Measurements from ENCODE around the gene PPP1R13B.

PPP1R13B gene

GRCh38 chr14:103871596-103872480 lies 24.5 kb upstream of the PPP1R13B start:
- H3K4me3 Mint-ChIP-seq = peak overlapping the region; percentile 70
- H3K36me3 Mint-ChIP-seq (ENCODE audit: low read depth) = no peaks in the 10 kb centered on the region
- no peaks in the 10 kb centered on the region for H3K9me3 Mint-ChIP-seq
- H3K27me3 Mint-ChIP-seq = peaks cover 25% of the 10 kb centered on the region
- peaks cover 6% of the 10 kb centered on the region for H3K4me1 Mint-ChIP-seq (ENCODE audit: low read depth)
- intact Hi-C loops (cut with micrococcal nuclease) = no loop called here
- no peak overlapping the region for H3K27ac Mint-ChIP-seq

- Mint-ChIP-seq H3K27me3 (peaks cover 19% of the 10 kb centered on the region), H3K4me1 (ENCODE audit: low read depth) (peaks cover 6% of the 10 kb centered on the region), H3K27ac (no peak overlapping the region), H3K4me3 (no peak overlapping the region), H3K9me3 (no peaks in the 10 kb centered on the region), H3K36me3 (ENCODE audit: low read depth) (no peaks in the 10 kb centered on the region)
- intact Hi-C loops (cut with micrococcal nuclease) = no loop called here
These were observed 23.7 kb upstream of the PPP1R13B start for GRCh38 chr14:103870891-103871595.

- no peak overlapping the region for H3K27ac Mint-ChIP-seq
- intact Hi-C loops (cut with micrococcal nuclease) = no loop called here
- peaks cover 6% of the 10 kb centered on the region for H3K4me1 Mint-ChIP-seq (ENCODE audit: low read depth)
- no peaks in the 10 kb centered on the region for H3K36me3 Mint-ChIP-seq (ENCODE audit: low read depth)
- peaks cover 15% of the 10 kb centered on the region for H3K27me3 Mint-ChIP-seq
- no peaks in the 10 kb centered on the region for H3K9me3 Mint-ChIP-seq
- H3K4me3 Mint-ChIP-seq = no peak overlapping the region
These were observed 22.9 kb upstream of the PPP1R13B start for GRCh38 chr14:103870144-103870876.

GRCh38 chr14:103869406-103870143 lies 22.2 kb upstream of the PPP1R13B start:
- Mint-ChIP-seq H3K4me1 (ENCODE audit: low read depth) (peaks cover 6% of the 10 kb centered on the region), H3K9me3 (no peaks in the 10 kb centered on the region), H3K27me3 (peaks cover 15% of the 10 kb centered on the region), H3K27ac (no peak overlapping the region), H3K4me3 (no peak overlapping the region), H3K36me3 (ENCODE audit: low read depth) (no peaks in the 10 kb centered on the region)
- intact Hi-C loops (cut with micrococcal nuclease) = no loop called here

GRCh38 chr14:103868242-103868897 lies 21.0 kb upstream of the PPP1R13B start:
- peaks cover 18% of the 10 kb centered on the region for H3K27me3 Mint-ChIP-seq
- no peaks in the 10 kb centered on the region for H3K36me3 Mint-ChIP-seq (ENCODE audit: low read depth)
- H3K4me1 Mint-ChIP-seq (ENCODE audit: low read depth) = peaks cover 6% of the 10 kb centered on the region
- intact Hi-C loops (cut with micrococcal nuclease) = no loop called here
- no peak overlapping the region for H3K27ac Mint-ChIP-seq
- H3K9me3 Mint-ChIP-seq = no peaks in the 10 kb centered on the region
- H3K4me3 Mint-ChIP-seq = no peak overlapping the region

- H3K27me3 Mint-ChIP-seq = peaks cover 21% of the 10 kb centered on the region
- peaks cover 5% of the 10 kb centered on the region for H3K4me1 Mint-ChIP-seq (ENCODE audit: low read depth)
- no peaks in the 10 kb centered on the region for H3K36me3 Mint-ChIP-seq (ENCODE audit: low read depth)
- no peak overlapping the region for H3K4me3 Mint-ChIP-seq
- intact Hi-C loops (cut with micrococcal nuclease) = no loop called here
- H3K9me3 Mint-ChIP-seq = no peaks in the 10 kb centered on the region
- H3K27ac Mint-ChIP-seq = no peak overlapping the region
These were observed 20.2 kb upstream of the PPP1R13B start for GRCh38 chr14:103867523-103867953.

- no peaks in the 10 kb centered on the region for H3K9me3 Mint-ChIP-seq
- no peak overlapping the region for H3K27ac Mint-ChIP-seq
- H3K4me3 Mint-ChIP-seq = no peak overlapping the region
- H3K27me3 Mint-ChIP-seq = peaks cover 19% of the 10 kb centered on the region
- H3K36me3 Mint-ChIP-seq (ENCODE audit: low read depth) = no peaks in the 10 kb centered on the region
- no peaks in the 10 kb centered on the region for H3K4me1 Mint-ChIP-seq (ENCODE audit: low read depth)
- intact Hi-C loops (cut with micrococcal nuclease) = no loop called here
These were observed 19.6 kb upstream of the PPP1R13B start for GRCh38 chr14:103867020-103867419.

GRCh38 chr14:103863245-103863644 lies 15.9 kb upstream of the PPP1R13B start:
- intact Hi-C loops (cut with micrococcal nuclease) = no loop called here
- no peak overlapping the region for H3K27ac Mint-ChIP-seq
- H3K9me3 Mint-ChIP-seq = no peaks in the 10 kb centered on the region
- H3K27me3 Mint-ChIP-seq = peaks cover 27% of the 10 kb centered on the region
- no peaks in the 10 kb centered on the region for H3K4me1 Mint-ChIP-seq (ENCODE audit: low read depth)
- no peak overlapping the region for H3K4me3 Mint-ChIP-seq
- no peaks in the 10 kb centered on the region for H3K36me3 Mint-ChIP-seq (ENCODE audit: low read depth)

GRCh38 chr14:103862393-103862782 lies 15.0 kb upstream of the PPP1R13B start:
- intact Hi-C loops (cut with micrococcal nuclease) = no loop called here
- Mint-ChIP-seq H3K4me3 (no peak overlapping the region), H3K27me3 (peaks cover 27% of the 10 kb centered on the region), H3K4me1 (ENCODE audit: low read depth) (no peaks in the 10 kb centered on the region), H3K36me3 (ENCODE audit: low read depth) (no peaks in the 10 kb centered on the region), H3K27ac (no peak overlapping the region), H3K9me3 (no peaks in the 10 kb centered on the region)

- no peaks in the 10 kb centered on the region for H3K36me3 Mint-ChIP-seq (ENCODE audit: low read depth)
- no peak overlapping the region for H3K4me3 Mint-ChIP-seq
- intact Hi-C loops (cut with micrococcal nuclease) = no loop called here
- no peaks in the 10 kb centered on the region for H3K4me1 Mint-ChIP-seq (ENCODE audit: low read depth)
- no peak overlapping the region for H3K27ac Mint-ChIP-seq
- peaks cover 27% of the 10 kb centered on the region for H3K27me3 Mint-ChIP-seq
- no peaks in the 10 kb centered on the region for H3K9me3 Mint-ChIP-seq
These were observed 14.3 kb upstream of the PPP1R13B start for GRCh38 chr14:103861413-103862392.

GRCh38 chr14:103859416-103860202 lies 12.2 kb upstream of the PPP1R13B start:
- Mint-ChIP-seq H3K27me3 (peaks cover 26% of the 10 kb centered on the region), H3K9me3 (no peaks in the 10 kb centered on the region), H3K36me3 (ENCODE audit: low read depth) (no peaks in the 10 kb centered on the region), H3K4me1 (ENCODE audit: low read depth) (peaks cover 4% of the 10 kb centered on the region), H3K27ac (no peak overlapping the region), H3K4me3 (no peak overlapping the region)
- intact Hi-C loops (cut with micrococcal nuclease) = no loop called here
